Umbilical cord (tissue), 2 donors: ENCODE measurements around the gene DISC1. TPM values are rescaled to one million over a fixed set of nuclear protein-coding genes. Genes with fewer than 3 reads are reported as not detected.
"Not testable (repeated sequence)": the region's sequence is repeated elsewhere in the genome, so short reads cannot be mapped to it uniquely, and the experiment has no call there.

Source experiments
- DNase-seq: peaks from one replicate; pipeline ENCODE4 v3.0.0-alpha.2; 2015; ENCODE audit warnings: low spot score
- total RNA-seq: library from RNA; depleted of rRNA; stranded (reverse); fragments of >200 nt; gene quantifications from one replicate; pipeline ENCODE4 v1.2.3, GENCODE V29; 2014; ENCODE audit warnings: low replicate concordance; ENCODE audit not compliant: insufficient read depth

Gene DISC1
- total RNA-seq, 1 donor from 2014 or later: 17.3 TPM

DNA sequence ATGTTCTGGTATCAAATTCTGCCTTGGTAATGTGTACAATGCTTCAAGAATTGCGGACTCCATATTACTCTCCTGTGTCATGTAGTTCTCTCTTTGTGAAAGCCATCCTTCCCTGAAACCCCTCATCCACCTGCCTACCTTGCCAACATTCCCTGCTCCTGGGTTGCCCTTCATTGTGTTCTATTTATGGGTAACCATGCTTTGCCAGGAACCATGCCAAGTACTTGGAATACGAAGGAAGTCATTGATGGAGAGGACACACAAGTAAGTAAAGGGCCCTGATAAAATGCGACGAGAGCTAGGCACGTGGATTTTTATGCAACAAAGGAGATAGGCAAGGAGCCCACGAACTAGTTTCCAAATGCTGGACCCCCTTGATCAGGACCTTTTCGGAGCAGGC, 300.8 kb downstream of the DISC1 start:
- DNase-seq: no peak

DNA sequence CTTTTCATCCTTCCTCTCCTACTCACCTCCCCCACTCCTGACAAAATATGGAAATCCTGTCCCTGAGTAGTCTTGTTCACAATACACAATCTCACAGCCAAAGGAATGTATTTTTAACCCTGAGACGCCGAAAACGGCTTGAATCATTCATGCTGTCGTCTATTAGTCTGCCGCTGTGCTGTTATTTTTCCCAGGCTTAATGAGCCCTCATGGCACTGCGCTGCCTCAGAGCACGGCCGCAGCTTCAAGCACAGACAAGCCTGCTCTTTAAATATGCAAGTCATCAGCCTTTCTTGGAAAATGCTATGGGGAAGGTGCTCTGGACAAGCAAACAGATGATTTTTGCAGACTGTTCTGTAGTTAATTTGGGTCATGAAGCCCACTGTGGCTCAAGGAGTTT, 302.7 kb downstream of the DISC1 start:
- peak; percentile 81 for DNase-seq

- no peak for DNase-seq
These were observed 303.8 kb downstream of the DISC1 start for GRCh38 chr1:231930257-231930947.

GRCh38 chr1:231931146-231931545, 304.6 kb downstream of the DISC1 start:
- no peak for DNase-seq

GRCh38 chr1:231931846-231932454, 305.4 kb downstream of the DISC1 start:
- no peak for DNase-seq

DNA sequence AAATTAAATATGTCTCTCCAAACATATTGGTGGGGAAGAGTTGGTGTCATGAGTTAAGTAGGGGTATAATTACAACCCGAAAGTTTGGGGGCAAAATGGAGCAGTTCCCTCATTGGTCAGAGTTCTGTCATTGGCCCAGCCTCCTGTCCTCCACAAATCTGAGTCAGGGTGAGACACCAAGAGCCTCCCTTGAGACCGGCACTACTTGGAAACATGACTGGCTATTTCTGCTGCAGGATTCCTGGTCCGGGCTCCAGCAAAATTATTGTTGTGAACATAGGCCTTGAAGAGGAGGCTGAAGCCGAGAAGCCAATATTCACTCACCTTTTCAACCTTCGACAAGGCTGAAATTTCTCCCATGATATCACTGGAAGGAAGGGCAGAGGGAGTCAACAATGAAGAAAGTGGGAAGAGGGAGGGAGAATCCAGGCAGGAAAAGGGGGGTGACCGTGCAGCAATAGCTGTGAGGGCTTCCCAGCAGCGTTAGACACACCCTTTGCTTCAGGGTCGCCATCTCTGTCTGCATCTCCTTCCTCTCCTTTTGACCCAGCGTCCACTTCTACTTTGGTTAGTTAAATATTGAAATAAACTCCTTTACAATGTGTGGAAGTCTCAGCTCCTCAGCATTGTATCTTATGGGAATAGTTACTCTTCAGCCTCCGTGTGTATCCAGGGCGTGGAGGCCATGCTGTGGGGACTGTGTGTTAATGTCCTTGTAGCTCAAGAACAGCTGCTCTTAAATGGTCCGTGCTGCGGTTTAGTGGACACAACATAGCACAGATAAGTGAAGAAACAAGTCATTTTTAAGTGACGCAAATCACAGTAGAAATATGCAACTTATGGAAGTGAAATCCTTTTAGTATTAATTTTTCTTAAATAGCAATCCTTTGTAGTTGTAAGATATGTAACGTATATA, 307.4 kb downstream of the DISC1 start:
- no peak for DNase-seq

DNA sequence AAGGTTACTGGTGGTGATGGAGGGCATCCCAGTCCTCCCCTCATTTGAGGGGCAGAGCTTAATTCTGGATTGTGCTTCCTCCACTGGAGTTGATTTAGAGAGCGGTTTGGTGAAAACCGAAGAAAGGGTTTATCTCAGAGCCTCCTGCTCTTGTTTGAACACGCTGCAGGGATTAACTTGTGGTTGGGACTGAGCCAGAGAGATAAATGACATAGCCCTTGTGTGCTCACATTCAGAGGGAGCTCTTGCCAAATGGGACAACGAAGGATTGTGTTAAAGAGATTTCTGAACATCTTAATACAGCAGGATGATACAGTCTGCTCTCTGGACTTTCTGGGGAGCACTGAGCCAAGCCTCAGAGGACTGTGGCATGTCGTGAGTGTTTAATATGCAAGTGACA, 308.2 kb downstream of the DISC1 start:
- DNase-seq: peak; percentile 97

- DNase-seq: no peak
These were observed 309.3 kb downstream of the DISC1 start for GRCh38 chr1:231935856-231936255.

GRCh38 chr1:231936983-231937775, 310.6 kb downstream of the DISC1 start:
- peak; percentile 84 for DNase-seq

DNA sequence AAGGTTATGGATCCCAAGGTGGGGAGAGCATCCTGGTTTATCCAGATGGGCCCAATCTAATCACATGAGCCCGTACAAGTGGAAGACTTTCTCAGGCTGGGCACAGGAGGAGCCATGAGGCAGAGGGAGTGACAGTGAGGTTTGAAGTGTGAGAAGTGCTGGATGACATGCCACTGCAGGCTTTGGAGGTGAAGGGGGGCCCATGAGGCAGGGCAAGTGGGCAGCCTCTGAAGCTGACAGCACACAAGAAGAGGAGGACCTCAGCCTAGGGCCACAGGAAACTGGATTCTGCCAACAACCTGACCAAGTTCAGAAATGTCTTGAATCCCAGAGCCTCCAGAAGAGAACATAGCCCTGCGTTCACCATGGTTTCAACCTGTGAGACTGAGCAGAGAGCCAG, 311.6 kb downstream of the DISC1 start:
- no peak for DNase-seq

- DNase-seq: peak; percentile 69
These were observed 312.1 kb downstream of the DISC1 start for GRCh38 chr1:231938711-231939110.

DNA sequence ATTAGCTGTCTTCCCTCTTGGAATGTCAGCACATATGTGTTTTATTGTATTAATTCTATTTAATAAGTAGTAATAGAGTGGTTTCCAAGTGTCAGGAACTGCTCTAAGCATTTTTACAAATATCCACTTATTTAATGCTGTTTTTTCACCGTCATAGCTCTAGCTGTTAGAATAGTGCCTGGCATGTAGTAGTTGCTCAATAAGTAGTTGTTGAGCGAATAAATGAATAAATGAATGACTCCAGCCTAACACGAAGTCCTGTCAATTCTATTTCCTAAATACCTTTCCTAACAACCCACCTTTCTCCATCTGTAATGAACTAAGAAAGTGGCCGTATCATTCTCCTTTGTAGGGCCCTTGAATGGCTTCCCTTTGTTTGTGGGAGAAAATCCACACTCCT, 312.5 kb downstream of the DISC1 start:
- DNase-seq: no peak

DNA sequence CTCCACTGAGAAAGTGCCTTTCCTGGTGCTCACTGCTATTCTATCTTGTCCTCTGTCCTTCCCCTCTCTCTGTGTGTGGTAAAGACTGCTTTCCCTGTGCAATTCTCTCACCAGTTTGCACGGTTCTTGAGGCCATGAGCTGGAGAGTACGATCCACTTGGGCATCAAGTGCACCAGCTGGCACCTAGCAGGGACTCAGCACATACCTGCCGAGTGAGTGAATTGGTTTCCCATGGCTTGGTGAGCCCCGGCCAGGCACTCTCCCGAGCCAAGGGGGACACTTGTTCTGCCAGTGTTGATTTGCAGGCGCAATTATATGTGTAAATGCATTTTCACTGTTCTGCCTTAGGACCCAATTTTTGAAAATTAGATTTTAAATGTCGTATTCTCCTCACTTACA, 313.5 kb downstream of the DISC1 start:
- no peak for DNase-seq

- no peak for DNase-seq
These were observed 314.1 kb downstream of the DISC1 start for GRCh38 chr1:231940701-231941100.

GRCh38 chr1:231943084-231943483, 316.5 kb downstream of the DISC1 start:
- no peak for DNase-seq

DNA sequence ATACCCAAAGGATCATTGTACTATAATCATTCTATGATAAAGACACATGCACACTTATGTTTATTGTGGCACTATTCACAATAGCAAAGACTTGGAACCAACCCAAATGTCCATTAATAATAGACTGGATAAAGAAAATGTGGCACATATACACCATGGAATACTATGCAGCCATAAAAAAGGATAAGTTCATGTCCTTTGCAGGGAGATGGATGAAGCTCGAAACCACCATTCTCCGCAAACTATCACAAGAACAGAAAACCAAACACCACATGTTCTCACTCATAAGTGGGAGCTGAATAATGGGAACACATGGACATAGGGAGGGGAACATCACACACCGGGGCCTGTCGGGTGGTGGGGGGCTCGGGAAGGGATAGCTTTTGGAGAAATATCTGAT, 321.5 kb downstream of the DISC1 start:
- not testable (repeated sequence) for DNase-seq

- DNase-seq: peak; percentile 76
These were observed 322.9 kb downstream of the DISC1 start for GRCh38 chr1:231949277-231950091.

DNA sequence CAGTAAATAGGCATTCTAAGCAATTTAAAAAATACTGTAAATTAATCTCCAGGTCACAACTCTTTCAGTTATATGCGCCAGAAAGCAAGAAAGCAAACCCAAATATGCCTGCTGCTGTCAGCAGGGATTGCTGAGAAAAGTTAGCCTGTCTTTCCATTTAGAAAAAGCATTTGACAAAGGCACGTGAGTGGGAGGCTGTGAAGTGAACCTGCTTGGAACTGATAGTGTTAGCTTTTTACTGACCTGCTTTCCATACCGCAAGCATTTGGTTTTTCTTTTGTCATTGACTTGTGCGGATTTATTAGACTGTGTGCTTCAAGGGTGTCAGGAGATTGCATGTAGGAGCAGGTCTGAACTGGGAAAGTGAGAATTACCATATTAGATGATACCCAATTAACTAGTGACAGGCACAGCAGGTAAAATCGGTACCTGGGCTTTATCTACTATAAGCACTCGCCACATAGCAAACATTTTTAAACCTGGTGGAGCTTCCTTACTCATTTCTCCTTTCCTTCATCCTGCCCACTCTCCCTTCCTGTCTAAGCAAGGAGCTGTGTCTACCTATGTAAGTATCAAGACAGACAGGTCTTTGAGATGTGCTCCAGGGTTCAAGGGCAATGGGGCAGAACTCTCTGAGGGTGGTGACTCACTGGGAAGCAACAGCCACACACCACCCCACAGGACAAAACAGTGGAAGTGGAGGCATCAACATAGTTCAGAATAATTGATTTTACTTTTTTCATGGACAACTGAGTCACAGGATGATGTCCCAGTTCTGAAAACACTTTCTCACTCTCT, 323.9 kb downstream of the DISC1 start:
- DNase-seq: no peak

GRCh38 chr1:231951374-231951773, 324.8 kb downstream of the DISC1 start:
- DNase-seq: peak; percentile 69

- DNase-seq: no peak
These were observed 325.6 kb downstream of the DISC1 start for GRCh38 chr1:231952154-231952553.
